HG02678 (cell line): Measurements from ENCODE around the gene RARB.

ENCODE experiments used
- ATAC-seq: cut with Tn5 transposase; IDR thresholded peaks from one replicate; pipeline ENCODE4 v1.9.1; 2021; ENCODE audit warnings: mild to moderate bottlenecking, moderate library complexity; ENCODE audit not compliant: unreplicated experiment

Gene RARB

DNA sequence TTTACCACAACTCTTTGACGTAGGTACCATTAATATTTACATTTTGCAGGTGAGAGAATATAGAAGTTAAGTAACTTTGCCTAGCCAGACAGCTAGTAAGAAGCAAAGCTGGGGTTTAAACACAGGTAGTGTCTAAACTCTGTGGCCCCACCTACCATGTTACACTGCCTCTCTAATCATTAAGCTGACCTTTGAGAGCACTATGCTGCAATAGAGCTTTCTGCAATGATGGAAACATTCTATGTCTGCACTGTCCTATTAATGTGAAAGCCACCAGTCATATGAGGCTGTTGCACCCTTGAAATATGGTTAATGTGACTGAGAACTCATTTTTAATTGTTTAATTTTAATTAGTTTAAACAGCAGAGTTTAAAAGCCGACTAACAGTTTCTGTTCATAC, 6.3 kb upstream of the RARB start:
- ATAC-seq, result no peak

DNA sequence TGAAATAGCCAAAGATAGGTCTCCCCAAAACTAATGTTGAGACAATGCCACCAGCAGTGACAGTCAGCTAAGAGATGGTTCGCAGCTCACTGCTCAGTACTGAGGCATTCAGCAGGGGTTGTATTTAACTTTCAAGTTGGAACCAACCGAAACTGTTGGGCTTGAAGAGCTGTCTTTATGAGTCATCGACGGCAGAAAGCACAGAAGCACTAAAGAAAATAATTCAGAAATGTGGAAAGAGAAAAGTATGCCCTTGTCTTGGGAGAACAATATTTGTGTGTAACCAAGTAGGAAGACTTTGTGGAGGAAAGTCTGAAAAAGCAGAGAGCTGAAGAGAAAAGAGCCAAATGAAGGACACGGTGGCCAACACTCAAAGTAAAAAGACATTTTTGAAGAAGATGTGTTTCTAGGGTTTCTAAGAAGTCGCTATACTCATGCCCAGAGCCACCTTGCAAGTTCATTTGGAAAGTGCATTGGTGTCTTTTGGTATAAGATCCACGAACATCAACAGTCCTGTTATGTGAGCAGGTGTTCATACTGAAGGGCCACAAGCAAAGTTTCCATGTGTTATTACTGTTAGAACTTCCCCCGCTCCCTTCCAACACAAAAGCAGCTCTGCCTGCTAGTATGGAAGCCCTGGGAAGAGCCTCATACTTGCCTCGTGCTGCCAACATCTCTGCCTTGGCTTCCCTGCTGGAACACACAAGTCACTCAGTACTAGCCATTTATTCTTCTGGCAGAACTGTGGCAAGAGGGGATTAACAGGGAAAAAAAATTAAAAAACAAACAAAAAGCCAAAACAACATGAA, 4.1 kb upstream of the RARB start:
- no peak for ATAC-seq

DNA sequence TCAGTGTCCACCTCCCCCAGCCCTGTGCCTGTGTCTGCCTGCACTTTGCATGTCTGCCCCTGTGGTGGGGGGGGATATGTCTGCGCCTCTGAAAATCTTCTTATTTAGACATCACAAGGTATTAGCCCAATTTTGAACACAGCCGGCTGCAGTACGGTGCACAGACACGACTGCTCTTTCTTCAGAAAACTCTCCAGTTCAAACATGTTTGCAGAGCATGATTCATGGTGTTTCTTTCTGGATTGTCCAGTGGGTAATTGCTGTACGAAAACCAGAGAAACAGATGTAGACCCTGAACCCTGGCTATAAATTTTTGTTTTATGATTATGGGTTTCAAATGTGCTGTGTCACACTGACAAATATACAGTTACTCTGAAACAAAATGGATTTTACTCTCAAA, 3.4 kb upstream of the RARB start:
- ATAC-seq, result no peak

DNA sequence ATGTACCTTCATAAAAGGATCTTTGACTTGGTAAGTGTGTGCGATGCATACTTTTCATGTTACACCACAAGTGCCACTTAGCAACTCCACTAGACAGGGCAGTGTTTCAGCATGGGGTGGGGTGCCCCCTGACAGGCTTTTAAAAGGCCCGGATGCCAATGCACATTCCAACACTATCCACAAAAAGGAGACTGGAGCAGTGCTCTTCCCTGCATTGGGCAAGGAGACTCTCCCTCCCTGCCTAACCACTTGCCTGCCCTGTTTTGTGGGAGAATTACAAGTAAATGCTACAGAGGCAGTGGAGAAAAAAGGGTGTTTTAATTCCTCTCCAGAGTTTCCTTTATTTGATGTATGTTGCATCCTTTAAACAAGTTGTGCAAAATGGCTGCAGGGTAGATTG, 1.7 kb upstream of the RARB start:
- ATAC-seq, result no peak

DNA sequence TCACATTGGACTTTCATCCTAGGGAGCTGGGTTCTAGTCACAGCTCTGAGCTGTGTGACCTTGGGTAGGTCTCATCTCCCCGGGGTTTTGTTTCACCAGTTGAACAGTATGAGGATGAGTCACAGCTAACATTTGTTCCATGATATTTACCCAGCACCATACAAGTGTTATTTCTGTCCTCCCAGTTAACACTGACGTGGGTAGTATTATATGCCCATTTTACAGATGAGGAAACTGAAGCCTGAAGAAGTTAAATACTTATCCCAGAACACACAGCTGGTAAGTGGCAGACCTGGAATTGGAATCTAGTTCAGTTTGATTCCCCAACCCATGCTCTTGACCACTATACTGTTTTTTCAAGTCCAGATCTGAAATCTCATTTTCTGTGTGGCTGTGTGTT, 908 bp upstream of the RARB start:
- ATAC-seq, result no peak

DNA sequence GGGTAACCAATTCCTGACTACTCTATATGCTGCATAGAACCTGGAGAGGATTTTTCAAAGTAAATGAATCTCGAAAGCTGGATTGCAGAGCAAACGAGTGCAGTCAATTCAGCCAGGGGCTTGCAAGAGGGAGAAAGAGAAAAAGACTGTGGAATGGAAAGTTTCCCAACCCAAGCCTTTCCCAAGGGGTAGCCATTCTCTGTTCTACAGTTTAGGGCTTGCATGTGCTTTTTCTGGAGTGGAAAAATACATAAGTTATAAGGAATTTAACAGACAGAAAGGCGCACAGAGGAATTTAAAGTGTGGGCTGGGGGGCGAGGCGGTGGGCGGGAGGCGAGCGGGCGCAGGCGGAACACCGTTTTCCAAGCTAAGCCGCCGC, 511 bp upstream of the RARB start:
- ATAC-seq, result no peak

DNA sequence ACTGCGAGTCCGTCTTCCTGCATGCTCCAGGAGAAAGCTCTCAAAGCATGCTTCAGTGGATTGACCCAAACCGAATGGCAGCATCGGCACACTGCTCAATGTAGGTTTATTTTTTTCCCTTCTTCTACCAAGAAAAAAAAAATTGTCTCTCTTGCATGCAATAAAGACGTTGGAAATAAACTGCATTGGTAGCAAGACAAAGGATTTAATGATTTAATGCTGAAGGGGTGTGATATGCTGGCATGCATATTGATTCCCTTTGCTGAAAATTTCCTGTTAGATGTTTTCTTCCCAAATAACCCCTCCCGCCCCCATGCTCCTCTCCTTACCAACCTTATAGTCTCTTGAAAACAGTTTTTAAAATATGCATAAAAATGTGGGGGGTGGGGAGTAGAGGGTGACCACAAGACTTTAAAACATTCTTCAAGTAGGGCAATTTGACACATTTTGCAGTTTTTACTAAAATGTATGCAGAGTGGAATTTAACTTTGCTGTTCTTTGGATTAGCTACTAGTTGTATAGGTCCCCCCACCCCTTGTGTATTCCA, 799 bp downstream of the RARB start:
- ATAC-seq, result no peak

DNA sequence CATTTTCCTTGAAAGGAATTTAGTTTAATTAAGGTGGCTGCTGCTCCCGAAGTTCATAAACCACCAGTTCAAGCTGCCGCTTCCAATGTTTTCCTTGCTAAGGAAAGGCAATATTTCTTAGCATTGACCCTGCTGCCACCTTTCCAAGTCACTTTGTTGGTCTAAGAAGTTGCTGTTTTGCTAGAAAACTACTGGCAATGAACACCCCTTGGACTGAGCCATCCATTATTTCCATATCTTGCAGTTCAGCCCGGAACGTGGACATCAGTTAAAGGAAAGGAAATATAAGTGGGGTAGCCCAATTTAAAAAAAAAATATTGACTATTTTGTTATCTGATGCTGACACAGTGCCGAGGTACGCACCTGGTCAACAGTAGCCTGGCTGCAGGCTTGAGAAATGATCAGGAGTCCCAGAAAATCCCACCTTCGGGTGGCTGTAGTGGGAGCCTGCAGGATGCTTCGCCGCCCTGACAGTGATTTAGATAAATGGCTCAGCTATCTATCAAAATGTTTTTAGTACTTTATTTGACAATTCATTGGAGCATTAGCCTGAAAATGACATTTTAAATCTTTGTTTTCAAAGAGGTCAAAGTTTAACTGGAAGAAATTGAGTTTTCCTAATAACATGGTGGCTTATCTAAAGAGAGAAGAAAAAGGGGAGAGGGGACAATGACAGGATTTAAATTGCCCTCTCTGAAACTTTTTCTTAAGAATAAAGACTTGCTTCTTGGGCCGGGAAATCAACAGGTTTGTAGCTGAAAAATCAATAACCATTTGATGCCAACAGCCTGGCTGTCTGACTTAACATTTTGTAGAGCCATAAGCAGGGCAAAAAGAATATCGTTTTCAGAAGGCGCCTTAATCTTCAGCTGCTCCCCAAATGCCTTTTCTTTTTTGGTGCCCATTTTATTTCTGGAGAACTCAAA, 1.6 kb downstream of the RARB start:
- ATAC-seq, result no peak

DNA sequence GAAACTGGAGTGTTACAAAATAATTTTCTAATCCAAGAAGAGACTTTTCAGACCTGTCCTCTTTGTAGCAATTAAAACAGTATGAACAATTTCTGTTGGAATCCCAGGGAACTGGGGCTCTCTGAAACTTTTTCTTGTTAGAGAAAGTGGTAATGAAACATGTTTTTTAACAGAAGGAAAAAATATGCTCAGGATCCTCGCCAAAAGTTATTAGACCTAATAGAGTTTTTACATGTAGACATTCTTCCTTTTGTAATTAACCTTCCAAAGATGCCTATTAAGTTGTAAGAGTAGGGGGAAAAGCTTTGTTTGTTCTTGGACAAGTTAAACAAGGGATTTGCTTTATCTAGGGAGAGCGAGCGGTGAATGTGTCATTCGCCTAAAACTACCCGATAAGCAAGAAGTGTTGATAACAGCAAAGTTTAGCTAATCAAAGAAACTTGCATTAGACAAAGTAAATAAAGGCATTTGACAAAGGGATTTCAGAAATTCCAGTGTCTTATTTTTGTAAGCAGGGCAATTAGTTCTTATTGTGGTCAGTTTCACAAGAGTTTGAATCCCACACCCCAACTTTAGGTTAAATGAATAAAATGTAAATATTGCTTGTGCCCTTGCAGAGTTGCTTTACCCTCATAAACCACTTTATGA, 2.3 kb downstream of the RARB start:
- ATAC-seq, result no peak

DNA sequence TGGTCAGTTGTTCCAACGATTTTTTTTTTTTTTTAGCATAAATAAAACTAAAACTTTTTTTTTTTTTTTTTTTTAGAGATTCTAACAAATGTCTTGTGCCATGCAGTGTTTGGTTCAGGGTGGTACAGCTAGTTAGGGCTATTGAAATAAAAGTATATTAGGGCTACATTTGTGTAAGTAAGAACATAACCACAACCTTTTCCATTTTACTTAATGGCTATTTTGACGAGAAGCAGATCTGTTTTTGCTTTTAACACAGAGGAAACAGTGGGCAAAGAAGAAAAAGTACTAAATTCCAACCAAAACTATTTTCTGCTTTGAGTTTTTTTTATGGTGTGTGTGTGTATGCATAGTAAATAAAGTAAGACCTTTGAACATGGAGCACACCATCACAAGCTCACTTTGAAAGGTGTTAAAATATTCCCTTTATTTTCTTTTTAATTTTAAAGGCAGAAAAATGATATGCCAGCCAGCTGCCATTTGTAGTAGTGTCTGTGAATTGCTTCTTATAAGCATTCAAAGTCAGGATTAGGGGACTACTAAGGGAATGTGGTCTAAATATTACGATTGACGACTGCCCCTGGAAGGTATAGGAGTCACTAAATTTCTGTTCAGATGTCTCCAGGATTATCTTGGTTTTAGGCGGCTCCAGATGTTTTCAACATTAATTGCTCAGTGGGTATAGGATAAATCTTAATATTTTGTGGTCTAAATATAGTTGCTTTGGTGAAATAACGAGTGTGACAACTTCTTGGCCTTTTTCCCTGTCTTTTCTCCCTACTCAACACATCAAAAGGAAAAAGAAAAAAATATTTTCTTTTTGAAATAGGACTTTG, 3.1 kb downstream of the RARB start:
- no peak for ATAC-seq

DNA sequence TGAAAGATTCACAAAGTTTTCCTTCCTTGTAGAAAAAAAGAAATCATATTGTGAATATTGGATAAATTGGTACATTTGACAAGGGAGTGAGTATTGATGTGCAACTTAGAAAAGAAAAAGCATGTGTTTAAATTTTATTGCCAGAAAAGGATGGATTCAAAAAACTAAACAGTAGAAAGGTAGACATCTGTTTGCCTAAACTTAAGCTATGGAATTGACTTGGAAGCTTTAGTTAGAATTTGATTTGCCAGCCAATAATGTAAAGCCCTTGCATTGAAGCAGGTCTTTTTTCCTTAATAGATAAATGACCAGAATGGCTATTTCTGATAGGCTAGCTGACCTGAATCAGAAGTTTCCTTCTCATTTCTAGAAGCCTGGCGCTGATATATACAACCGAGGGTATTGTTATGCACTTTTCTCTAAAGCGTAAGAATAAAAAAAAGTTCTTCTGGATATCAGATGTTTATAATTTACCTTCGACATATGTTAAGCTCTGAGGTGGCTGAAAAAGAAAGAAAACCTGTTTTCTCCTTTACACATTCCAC, 4.2 kb downstream of the RARB start:
- ATAC-seq, result no peak

DNA sequence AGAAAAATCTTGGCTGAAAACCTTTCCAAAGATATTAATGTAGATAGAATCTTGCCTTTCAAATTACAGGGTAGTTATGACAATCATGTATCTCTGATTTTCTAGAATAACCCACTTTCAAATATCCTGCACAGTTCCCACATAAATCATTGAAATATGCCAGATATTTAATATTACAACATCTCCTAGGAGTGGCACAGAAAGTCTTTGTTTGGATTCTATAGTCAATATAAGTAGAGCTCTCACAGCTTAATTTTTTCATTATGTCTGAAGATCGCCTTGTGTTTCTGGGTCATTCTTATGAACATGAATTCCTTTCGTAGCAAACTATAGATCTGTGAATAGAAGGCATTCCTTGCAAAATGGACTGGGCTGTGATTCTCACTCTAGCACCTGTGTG, 5.0 kb downstream of the RARB start:
- ATAC-seq, result no peak

DNA sequence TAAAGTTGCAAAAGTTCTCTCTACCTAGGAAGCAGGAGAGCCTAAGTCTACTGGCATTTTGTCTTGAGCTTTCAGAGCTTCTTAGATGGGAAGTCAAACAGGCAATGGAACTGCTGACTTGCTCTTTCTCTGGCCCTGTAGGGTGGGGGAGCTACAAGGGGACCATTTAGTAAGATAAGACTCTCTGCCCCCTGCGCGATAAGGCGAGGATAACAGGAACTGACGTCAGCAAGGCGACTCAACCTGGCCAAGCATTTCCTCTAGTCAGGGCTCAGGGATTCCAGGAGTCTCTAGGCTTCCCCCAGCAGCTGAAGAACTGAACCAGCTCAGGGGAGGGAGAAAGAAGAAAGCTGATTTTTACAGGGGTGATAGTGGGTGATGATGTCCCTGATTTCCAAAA, 5.8 kb downstream of the RARB start:
- ATAC-seq, result no peak

DNA sequence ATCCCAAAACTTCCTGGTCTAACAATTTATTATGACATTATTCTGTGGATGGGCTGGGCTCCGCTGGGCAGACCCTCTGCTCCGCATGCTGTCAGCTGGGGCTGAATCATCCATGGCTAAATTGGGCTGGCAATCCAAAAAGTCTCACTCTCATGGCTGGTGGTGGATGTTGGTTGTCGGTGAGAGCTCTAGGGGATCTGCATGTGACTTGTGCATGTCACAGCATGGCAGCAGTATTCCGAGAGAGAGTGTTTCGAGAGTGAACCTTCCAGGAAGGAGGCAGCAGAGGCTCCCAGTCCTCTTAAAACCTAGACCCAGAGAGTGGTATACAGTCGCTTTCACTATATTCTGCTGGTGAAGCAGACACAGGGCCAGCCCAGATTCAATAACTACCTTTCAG, 9.9 kb downstream of the RARB start:
- no peak for ATAC-seq

DNA sequence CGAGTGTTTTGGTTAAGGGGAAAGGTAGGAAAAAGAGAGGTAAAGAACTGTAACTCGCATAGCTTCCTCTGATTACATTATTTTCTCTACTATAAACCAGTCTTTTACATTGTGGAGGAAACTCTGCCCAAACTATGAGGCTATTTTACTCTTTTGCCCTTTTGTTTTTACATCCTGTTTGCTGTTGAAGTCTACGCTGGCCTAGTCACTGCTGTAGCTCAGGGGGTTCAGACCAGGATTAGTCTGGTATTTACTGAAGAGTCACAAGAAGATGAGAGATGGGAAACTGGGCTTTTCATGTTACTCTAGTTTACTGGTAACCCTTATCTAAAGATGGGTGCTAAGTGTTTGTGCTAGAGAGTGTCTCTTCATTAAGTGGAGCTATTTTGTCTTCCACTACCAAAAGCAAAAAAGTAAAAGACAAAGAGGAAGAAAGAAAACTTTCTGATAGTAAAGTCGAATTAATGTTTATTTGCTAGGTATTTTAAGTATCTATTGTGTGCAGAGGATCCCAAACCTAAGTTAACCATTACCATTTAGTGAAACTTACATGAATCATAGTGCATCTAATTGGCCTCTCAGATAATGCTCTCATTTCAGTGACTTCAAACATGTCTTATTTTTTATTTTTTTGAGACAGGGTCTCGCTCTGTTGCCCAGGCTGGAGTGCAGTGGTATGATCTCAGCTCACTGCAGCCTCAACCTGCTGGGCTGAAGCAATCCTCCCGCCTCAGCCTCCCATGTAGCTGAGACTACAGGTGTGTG, 10.9 kb downstream of the RARB start:
- ATAC-seq, result no peak

DNA sequence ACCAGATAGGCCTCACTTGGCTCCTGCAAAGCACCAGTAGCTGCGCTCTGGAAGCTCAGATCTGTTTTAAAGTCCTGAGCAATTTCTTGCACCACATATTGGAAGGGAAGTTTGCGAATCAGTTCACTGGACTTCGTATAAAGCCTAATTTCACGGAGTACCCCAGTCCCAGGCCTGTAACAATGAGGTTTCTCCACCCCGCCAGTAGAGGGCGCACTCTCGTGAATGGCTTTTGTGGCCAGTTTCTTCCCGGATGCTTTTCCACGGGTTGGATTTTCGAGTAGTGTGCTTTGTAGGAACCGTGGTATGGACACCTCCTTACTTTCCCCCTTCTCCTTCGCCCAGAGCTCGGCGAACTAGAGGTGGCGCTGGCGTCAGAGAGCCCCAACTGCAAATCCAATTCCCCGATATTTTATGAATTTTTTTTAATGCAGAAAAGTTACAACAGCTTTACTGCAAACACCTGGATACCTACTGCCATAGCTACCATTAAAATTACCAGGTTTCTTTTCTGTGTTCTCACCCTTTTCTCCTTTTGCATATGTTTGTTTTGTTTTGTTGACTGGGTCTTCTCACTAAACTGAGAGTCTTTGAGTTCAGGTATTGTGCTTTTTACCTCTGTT, 13.3 kb downstream of the RARB start:
- ATAC-seq, result no peak

DNA sequence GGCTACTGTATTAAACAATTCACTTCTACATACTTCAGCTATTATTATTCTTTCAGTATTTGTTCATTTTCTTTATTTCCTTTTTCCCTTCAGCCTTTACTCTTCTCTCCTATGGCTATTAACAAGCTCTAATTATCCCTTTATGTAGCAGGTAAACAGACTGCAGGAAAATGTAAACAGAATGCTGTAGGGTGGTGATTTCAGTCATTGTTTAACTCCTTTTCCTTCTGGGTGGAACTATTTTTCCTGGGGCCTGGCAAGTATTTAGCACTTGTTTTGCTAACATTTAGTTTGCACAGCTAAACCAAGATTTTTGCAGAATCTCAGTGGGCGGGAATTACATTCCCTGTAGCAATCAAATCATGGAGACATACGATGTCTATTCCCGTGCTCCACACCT, 14.4 kb downstream of the RARB start:
- ATAC-seq, result no peak

DNA sequence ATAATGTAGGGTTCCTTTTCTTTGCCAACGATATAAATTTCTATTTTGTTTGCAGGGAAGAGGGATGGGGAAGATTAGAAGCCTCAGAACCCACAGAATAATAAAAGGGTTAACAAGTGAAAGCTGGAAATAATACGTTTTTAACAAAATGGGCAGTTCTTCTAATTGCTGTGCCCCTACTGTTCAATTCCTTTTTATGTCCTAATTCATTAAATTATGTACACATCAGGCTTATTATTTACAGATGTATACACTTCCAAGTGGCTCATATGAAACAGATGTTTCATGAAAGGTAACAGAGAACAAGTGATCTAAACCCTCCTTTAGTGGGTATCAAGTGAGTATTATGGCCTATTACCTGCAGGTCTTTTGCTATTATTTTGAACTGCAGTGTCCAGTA, 16.2 kb downstream of the RARB start:
- no peak for ATAC-seq

DNA sequence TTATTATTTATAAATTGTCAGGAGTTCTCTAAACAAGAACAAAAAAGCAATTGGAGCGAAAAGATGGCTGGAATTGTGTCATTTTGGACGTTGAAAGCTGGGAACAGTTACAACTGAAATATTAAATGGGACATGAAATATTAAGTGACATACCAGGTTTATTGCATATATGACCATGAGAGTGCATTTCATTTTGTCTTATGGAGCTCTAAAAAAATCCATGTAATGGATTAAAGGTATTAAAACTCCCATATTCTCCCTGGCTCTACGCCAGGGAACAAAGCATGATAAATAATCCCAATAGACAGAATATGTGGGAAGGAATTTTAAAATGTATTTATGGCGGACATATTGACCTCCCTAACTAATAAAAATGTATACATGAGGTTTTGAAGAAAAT, 17.7 kb downstream of the RARB start:
- ATAC-seq, result no peak
